DMS114 treated with DMSO at 0.1 percent for 48 hours (cell line): Measurements from ENCODE around the gene SPTY2D1.
"Not testable (repeated sequence)": the region's sequence is repeated elsewhere in the genome, so short reads cannot be mapped to it uniquely, and the experiment has no call there.

Source experiments
- DNase-seq: peaks from one replicate; lab custom pipeline; 2025; ENCODE audit not compliant: unreplicated experiment; lab: John Stamatoyannopoulos, UW

SPTY2D1 gene

DNA sequence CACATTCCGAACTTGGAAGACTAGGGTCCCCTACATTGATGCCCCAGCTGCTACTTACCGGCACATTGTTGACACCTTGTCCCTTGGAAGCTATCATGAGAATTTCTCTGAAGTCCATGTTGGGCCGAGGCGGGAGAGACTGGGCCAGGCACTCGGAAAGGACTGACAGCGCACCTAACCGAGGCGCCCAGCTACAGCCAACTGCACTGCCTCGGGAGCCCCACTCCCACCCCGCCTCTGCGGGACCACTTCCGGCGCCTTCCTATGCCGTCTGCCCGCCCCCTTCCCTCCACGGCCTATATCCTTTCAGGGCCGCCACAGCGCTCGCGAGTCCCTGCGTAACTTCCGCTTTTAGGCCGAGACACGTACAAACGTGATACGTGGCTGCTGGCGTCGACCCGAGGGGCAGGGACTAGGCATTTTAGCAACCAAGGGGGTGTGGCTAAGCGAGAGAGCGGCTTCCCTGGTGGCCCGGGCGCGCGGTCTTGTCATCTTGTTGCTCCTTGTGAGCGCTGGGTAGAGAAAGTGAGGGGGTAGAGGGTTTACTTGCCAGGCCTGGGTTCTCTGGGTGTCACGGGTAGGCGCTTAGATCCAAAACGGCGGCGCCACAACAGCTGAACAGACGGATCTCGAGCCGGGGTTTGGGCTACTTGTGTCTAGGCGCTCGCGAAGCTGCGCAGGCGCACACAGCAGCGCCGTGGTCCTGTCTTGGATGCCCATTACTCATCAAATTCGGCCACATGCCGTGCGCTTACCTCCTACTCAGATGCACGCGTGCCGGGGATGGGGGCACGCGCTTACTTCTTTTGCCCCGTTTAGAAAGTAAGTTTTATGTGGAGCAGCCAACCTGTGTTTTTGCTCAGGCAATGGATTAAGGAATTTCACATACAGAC, at the start of gene SPTY2D1:
TSS of gene SPTY2D1 (minus strand) at position 203 of the 893 bp plus-strand sequence. CDS start at position 118, 85 bp downstream.
- peak; percentile 92 for DNase-seq

DNA sequence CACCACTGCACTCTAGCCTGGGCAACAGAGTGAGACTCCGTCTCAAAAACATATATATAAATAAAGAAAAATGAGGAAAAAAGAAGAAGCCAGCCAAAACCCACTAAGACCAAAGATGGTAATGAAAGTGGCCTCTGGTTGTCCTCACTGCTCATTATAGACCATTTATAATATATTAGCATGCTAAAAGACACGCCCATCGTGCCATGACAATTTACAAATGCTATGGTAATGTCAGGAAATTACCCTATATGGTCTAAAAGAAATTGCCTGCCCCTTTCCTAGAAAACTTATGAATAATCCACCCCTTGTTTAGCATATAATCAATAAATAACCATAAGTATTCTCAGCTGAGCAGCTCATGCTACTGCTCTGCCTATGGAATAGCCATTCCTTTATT, 48.3 kb upstream of the SPTY2D1 start:
- no peak for DNase-seq

DNA sequence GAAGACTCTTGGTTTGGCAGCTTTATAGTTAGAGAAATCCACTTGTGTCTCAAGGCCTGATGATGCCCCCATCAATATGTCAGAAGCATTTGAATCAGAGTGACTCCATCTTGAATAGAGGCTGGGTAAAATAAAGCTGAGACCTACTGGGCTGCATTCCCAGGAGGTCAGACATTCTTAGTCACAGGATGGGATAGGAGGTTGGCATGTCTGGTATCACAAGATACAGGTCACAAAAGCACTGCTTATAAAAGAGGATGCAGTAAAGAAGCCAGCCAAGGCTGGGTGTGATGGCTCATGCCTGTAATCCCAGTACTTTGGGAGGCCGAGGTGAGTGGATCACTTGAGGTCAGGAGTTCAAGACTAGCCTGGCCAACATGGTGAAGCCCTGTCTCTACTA, 47.8 kb upstream of the SPTY2D1 start:
- DNase-seq: not testable (repeated sequence)

GRCh38 chr11:18677560-18677959, 43.4 kb upstream of the SPTY2D1 start:
- no peak for DNase-seq

GRCh38 chr11:18676803-18677202, 42.7 kb upstream of the SPTY2D1 start:
- DNase-seq: no peak

- DNase-seq: not testable (repeated sequence)
Observed at GRCh38 chr11:18672209-18672608, 38.1 kb upstream of the SPTY2D1 start.

DNA sequence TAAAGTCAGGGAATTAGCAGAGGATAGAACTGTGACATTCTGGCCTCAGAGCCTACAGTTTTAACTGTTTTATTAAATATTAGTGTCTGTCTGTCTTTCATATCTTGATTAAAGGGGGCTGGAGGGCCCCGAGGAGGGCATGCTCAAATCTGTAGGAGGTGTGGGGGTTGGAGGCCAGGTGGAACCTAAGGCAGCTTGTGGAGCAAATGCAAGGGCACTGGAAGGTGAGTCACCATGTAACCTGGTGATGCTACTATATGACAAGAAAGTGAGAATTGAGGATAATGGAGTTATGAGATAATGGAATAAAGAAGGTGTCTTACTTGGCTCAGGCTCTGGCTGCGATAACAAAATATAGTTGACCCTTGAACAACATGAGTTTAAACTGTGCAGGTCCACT, 37.1 kb upstream of the SPTY2D1 start:
- no peak for DNase-seq

DNA sequence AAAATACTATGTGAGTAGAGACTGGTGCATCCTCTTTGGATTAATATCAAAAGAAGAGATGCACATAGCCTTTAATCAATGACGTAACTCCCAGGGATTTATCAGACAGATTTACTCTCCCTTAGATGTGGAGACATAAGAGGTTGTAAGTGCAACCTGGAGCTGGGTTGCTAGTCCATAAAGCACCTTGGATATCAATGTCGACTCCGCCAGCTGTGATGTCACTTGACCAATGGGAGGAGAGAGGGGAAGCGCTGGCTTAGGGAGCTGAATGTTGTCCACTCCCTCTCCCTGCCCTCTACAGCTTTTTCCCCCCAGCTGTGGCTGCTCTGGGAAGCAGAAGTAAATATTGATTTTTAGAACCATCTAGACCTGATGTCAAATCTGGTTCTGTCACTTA, 35.6 kb upstream of the SPTY2D1 start:
- DNase-seq: no peak

- no peak for DNase-seq
Observed at GRCh38 chr11:18669219-18669596, 35.1 kb upstream of the SPTY2D1 start.

- no peak for DNase-seq
Observed at GRCh38 chr11:18668131-18668530, 34.0 kb upstream of the SPTY2D1 start.

DNA sequence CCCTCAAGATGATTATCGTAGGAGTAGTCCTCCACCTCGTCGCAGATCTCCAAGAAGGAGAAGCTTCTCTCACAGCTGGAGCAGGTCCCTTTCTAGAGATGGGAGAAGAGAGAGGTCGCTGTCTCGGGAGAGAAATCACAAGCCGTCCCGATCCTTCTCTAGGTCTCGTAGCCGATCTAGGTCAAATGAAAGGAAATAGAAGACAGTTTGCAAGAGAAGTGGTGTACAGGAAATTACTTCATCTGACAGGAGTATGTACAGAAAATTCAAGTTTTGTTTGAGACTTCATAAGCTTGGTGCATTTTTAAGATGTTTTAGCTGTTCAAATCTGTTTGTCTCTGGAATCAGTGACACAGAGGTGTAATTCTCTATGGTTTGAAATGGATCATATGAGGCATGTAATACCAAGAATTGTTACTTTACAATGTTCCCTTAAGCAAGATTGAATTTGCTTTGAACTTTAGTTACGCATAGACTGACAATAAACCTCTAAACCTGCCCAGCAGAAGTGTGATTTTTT, 31.3 kb upstream of the SPTY2D1 start:
- not testable (repeated sequence) for DNase-seq

GRCh38 chr11:18657673-18658072, 23.5 kb upstream of the SPTY2D1 start:
- DNase-seq: no peak

GRCh38 chr11:18650859-18651557, 16.9 kb upstream of the SPTY2D1 start:
- DNase-seq: no peak

- no peak for DNase-seq
Observed at GRCh38 chr11:18650353-18650752, 16.2 kb upstream of the SPTY2D1 start.

- DNase-seq: not testable (repeated sequence)
Observed at GRCh38 chr11:18643034-18643433, 8.9 kb upstream of the SPTY2D1 start.

DNA sequence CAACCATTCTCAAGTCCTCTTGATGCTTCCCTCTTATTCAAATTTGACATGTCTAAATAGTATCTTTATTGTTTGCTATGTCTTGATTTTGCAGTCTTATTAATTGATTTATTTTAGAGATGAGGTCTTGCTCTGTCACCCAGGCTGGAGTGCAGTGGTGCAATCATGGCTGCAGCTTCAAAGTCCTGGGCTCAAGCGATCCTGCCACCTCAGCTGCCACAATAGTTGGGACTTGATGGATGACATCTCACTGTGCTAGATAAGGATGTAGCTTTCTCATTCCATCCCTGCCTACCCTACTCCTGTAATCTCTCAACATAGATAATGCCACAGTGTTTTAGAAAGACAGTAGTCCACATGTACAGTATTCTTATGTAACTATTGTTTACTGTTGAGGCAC, 7.5 kb upstream of the SPTY2D1 start:
- no peak for DNase-seq

GRCh38 chr11:18633256-18634139, 644 bp downstream of the SPTY2D1 start:
- DNase-seq: no peak

- no peak for DNase-seq
Observed at GRCh38 chr11:18632841-18633240, 1.3 kb downstream of the SPTY2D1 start.

DNA sequence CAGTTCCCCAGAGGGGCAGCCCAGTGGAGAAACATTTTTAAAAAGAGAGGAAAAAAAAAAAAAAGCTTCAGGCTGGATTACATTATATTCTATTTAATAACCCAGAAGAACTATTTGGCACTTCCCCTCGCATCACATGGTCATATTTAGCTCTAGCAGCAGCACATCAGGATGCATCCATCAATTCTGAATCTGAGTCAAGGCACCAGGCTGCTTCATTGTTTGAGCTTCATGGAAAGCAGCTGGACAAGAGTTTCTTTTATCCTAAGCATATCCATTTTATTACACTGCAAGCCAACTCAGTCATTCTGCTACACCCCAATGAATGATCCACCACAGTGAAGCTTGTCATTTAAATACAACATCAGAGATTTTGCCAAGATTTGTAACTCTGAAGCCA, 10.0 kb downstream of the SPTY2D1 start:
- DNase-seq: no peak

GRCh38 chr11:18623707-18624106, 10.4 kb downstream of the SPTY2D1 start:
- DNase-seq: no peak
